SK-N-SH (cell line): ENCODE results near the gene OCLN. TPM values are rescaled to one million over a fixed set of nuclear protein-coding genes. Genes with fewer than 3 reads are reported as not detected.

Experiments used
- CTCF ChIA-PET: fragments of 300-600, 350-600 bp; formaldehyde crosslinking; extraction: SDS; loops from one replicate; lab custom pipeline; 2021; lab: Yijun Ruan, JAX
- POLR2A ChIA-PET: fragments of 350-600 bp; sonication (Branson Sonifier 250); formaldehyde crosslinking; extraction: SDS; loops from one replicate; lab custom pipeline; 2020; ENCODE audit warnings: antibody characterized with exemption, inconsistent platforms; lab: Yijun Ruan, JAX
- DNase-seq: peaks from one replicate; pipeline ENCODE4 v3.0.0; 2012
- H2AFZ ChIP-seq: fragments of 200-600 bp; sonication (generic); 2 replicates; pipeline ENCODE4 v1.8.1; 2016; ENCODE audit warnings: antibody characterized with exemption, mild to moderate bottlenecking, low read depth
- H3F3A ChIP-seq: fragments of 200-600 bp; sonication (generic); replicated peaks from 2 replicates; pipeline ENCODE3; 2016; ENCODE audit warnings: antibody characterized with exemption, mild to moderate bottlenecking; ENCODE audit not compliant: insufficient read depth
- H3K27ac ChIP-seq, 2 experiments: fragments of 200-500 bp in 1 of 2; fragments of 200-600 bp in 1 of 2; sonication (Bioruptor generic) in 1 of 2; sonication (generic), shearing (Covaris generic) in 1 of 2; 2 replicates each; pipeline versions ENCODE4 v1.5.1 to v1.6.1; 2014 to 2016; ENCODE audit warnings: low read depth in 2 of 2, inconsistent platforms in 1 of 2, low read length in 1 of 2, mild to moderate bottlenecking in 1 of 2, mixed read lengths in 1 of 2
- H3K27me3 ChIP-seq: fragments of 200-600 bp; sonication (generic), shearing (Covaris generic); 2 replicates; pipeline ENCODE4 v1.6.1; 2016; ENCODE audit warnings: mixed run types; ENCODE audit not compliant: insufficient read depth
- H3K36me3 ChIP-seq, 2 experiments: fragments of 200-500 bp in 1 of 2; fragments of 200-600 bp in 1 of 2; sonication (Bioruptor generic) in 1 of 2; sonication (generic) in 1 of 2; replicated peaks in 1 of 2; 2 replicates each; pipeline versions ENCODE3 to v1.5.1; 2014 to 2016; ENCODE audit warnings: low read length in 1 of 2, mild to moderate bottlenecking in 1 of 2; ENCODE audit not compliant: insufficient read depth in 2 of 2, control insufficient read depth in 1 of 2
- H3K4me1 ChIP-seq, 2 experiments: fragments of 200-500 bp in 1 of 2; fragments of 200-600 bp in 1 of 2; sonication (Bioruptor generic) in 1 of 2; sonication (generic), shearing (Covaris generic) in 1 of 2; 2 replicates each; pipeline versions ENCODE4 v1.5.1 to v1.6.1; 2014 to 2016; ENCODE audit warnings: low read depth in 1 of 2, low read length in 1 of 2, mixed run types in 1 of 2; ENCODE audit not compliant: insufficient read depth in 2 of 2, control insufficient read depth in 1 of 2
- H3K4me2 ChIP-seq: fragments of 200-600 bp; sonication (generic), shearing (Covaris generic); 2 replicates; pipeline ENCODE4 v1.6.1; 2017; ENCODE audit warnings: mixed run types
- H3K4me3 ChIP-seq, 2 experiments: fragments of 200-500 bp in 1 of 2; fragments of 200-600 bp in 1 of 2; sonication (Bioruptor generic) in 1 of 2; sonication (generic), shearing (Covaris generic) in 1 of 2; 2 replicates each; pipeline versions ENCODE4 v1.5.1 to v1.8.1; 2014 to 2016; ENCODE audit warnings: low read depth in 2 of 2, inconsistent platforms in 1 of 2, low read length in 1 of 2, mild to moderate bottlenecking in 1 of 2, mixed read lengths in 1 of 2, moderate library complexity in 1 of 2
- H3K79me2 ChIP-seq: fragments of 200-600 bp; sonication (generic); 2 replicates; pipeline ENCODE4 v1.8.1; 2017; ENCODE audit warnings: mild to moderate bottlenecking; ENCODE audit not compliant: insufficient read depth
- H3K9ac ChIP-seq: fragments of 200-600 bp; sonication (generic); 2 replicates; pipeline ENCODE4 v1.6.1; 2017; ENCODE audit warnings: mixed run types
- H3K9me2 ChIP-seq: fragments of 200-600 bp; sonication (generic); 2 replicates; pipeline ENCODE4 v1.6.1; 2017; ENCODE audit warnings: mixed run types
- H3K9me3 ChIP-seq: fragments of 200-600 bp; sonication (generic); 2 replicates; pipeline ENCODE4 v1.6.1; 2017; ENCODE audit warnings: mixed run types, mild to moderate bottlenecking, moderate library complexity
- H4K20me1 ChIP-seq: fragments of 200-600 bp; sonication (generic); 2 replicates; pipeline ENCODE4 v1.6.1; 2017; ENCODE audit warnings: mild to moderate bottlenecking, mixed run types; ENCODE audit not compliant: insufficient read depth
- ELF1 ChIP-seq: IDR thresholded peaks from 2 replicates; pipeline ENCODE4 v1.4.0; 2012
- EP300 ChIP-seq, 2 experiments: IDR thresholded peaks; 2 replicates each; pipeline versions ENCODE4 v1.4.0 to v1.6.1; 2012; ENCODE audit warnings: borderline replicate concordance in 1 of 2, low read depth in 1 of 2, low read length in 1 of 2
- EZH2phosphoT487 ChIP-seq: fragments of 200-600 bp; sonication (generic); IDR thresholded peaks from 2 replicates; pipeline ENCODE4 v1.6.1; 2017; ENCODE audit warnings: low read depth, mixed run types, mild to moderate bottlenecking, antibody characterized with exemption, moderate library complexity, borderline replicate concordance
- FOSL2 ChIP-seq: IDR thresholded peaks from 2 replicates; pipeline ENCODE4 v1.4.0; 2012; ENCODE audit warnings: low read depth, mild to moderate bottlenecking, moderate library complexity, borderline replicate concordance
- FOXJ3 ChIP-seq: sonication (generic); formaldehyde crosslinking; IDR thresholded peaks from 2 replicates; pipeline ENCODE4 v1.5.1; 2020; ENCODE audit warnings: mild to moderate bottlenecking, missing genetic modification reagents
- FOXM1 ChIP-seq: IDR thresholded peaks from 2 replicates; pipeline ENCODE4 v1.4.0; 2012; ENCODE audit warnings: low read depth, mild to moderate bottlenecking
- IRF3 ChIP-seq: fragments of 150-350 bp; IDR thresholded peaks from 2 replicates; pipeline ENCODE4 v1.6.1; 2016; ENCODE audit warnings: mild to moderate bottlenecking, low read depth, low read length
- MAX ChIP-seq: IDR thresholded peaks from 2 replicates; pipeline ENCODE4 v1.4.0; 2012; ENCODE audit warnings: low read depth
- NFIC ChIP-seq: IDR thresholded peaks from 2 replicates; pipeline ENCODE4 v1.4.0; 2012; ENCODE audit warnings: borderline replicate concordance
- PBX3 ChIP-seq: IDR thresholded peaks from 2 replicates; pipeline ENCODE4; 2012
- POLR2AphosphoS5 ChIP-seq: IDR thresholded peaks from 2 replicates; pipeline ENCODE4 v1.6.1; 2012; ENCODE audit warnings: low read depth, low read length
- RAD21 ChIP-seq: IDR thresholded peaks from 2 replicates; pipeline ENCODE4 v1.6.1; 2012; ENCODE audit warnings: mild to moderate bottlenecking, low read length
- RCOR1 ChIP-seq: fragments of 150-350 bp; IDR thresholded peaks from 2 replicates; pipeline ENCODE4 v1.6.1; 2017; ENCODE audit warnings: antibody characterized with exemption, low read length
- SIN3A ChIP-seq: IDR thresholded peaks from 2 replicates; pipeline ENCODE4 v1.6.1; 2012; ENCODE audit warnings: low read depth, mild to moderate bottlenecking, low read length, moderate library complexity, borderline replicate concordance
- SMC3 ChIP-seq: IDR thresholded peaks from 2 replicates; pipeline ENCODE4 v1.6.1; 2012; ENCODE audit warnings: low read depth, low read length, improper control_type of control experiment
- TAF1 ChIP-seq: IDR thresholded peaks from 2 replicates; pipeline ENCODE4 v1.6.1; 2012; ENCODE audit warnings: low read depth, mild to moderate bottlenecking, low read length, moderate library complexity, borderline replicate concordance
- TEAD4 ChIP-seq: IDR thresholded peaks from 2 replicates; pipeline ENCODE4 v1.4.0; 2012; ENCODE audit warnings: mild to moderate bottlenecking, borderline replicate concordance; ENCODE audit not compliant: insufficient read depth
- YY1 ChIP-seq: IDR thresholded peaks from 2 replicates; pipeline ENCODE4 v1.4.0; 2012; ENCODE audit warnings: low read depth, mild to moderate bottlenecking
- ZBTB33 ChIP-seq: IDR thresholded peaks from 2 replicates; pipeline ENCODE4 v1.4.0; 2012; ENCODE audit warnings: low read depth, borderline replicate concordance
- WGBS: methylation state at CpG from one replicate; pipeline ENCODE4 v1.1.6; 2017; ENCODE audit warnings: low lambda C conversion rate; 5-methylcytosine and 5-hydroxymethylcytosine counted together
- polyA plus RNA-seq, 3 experiments: library from polyadenylated mRNA; depleted of rRNA; stranded (reverse); fragments of >200 nt; gene quantifications; 2 replicates each; pipeline ENCODE4 v1.2.3, GENCODE V29; 2012

The OCLN gene
- polyA plus RNA-seq, 1 of the 3 experiments (the other 2 are of a cell fraction): 6.5 TPM

GRCh38 chr5:69497006-69497520 is 4.5 kb downstream of the OCLN start:
- no peak overlapping the region for H2AFZ ChIP-seq
- H3K9me3 ChIP-seq: no peaks in the 10 kb centered on the region
- no peak for DNase-seq
- H3K9ac ChIP-seq: no peak overlapping the region
- no peak overlapping the region for H3K4me2 ChIP-seq
- WGBS: 88% methylated on average over 5 of the region's 5 CpGs
- ChIA-PET CTCF (no interaction called here), POLR2A (interaction anchor here (0.7 kb wide), 1 partner anchor 326 kb away, joined by 3 read pairs; no protein-coding TSS in a partner anchor)
- H4K20me1 ChIP-seq: no peaks in the 10 kb centered on the region
- H3K79me2 ChIP-seq: no peaks in the 10 kb centered on the region
- H3K27ac ChIP-seq: no peak overlapping the region
- peaks cover under 1% of the 10 kb centered on the region; the same call in 1 of the 2 replicates for H3K27me3 ChIP-seq
- H3K9me2 ChIP-seq: no peaks in the 10 kb centered on the region
- peaks cover under 1% of the 10 kb centered on the region for H3F3A ChIP-seq
- peaks cover 0 to 13% of the 10 kb centered on the region in 2 experiments; a peak in 2 of 4 replicates for H3K4me1 ChIP-seq
- H3K36me3 ChIP-seq: no peaks in the 10 kb centered on the region
- H3K4me3 ChIP-seq: no peak overlapping the region
- TF ChIP-seq TEAD4 (no peak), SIN3A (no peak), TAF1 (no peak), ELF1 (no peak), PBX3 (no peak), ZBTB33 (no peak), FOXM1 (no peak), NFIC (no peak), SMC3 (no peak)

GRCh38 chr5:69498384-69498783 is 5.8 kb downstream of the OCLN start:
- no peaks in the 10 kb centered on the region for H3K27me3 ChIP-seq
- H3K4me2 ChIP-seq: no peak overlapping the region
- H2AFZ ChIP-seq: no peak overlapping the region
- H4K20me1 ChIP-seq: no peaks in the 10 kb centered on the region
- TF ChIP-seq FOSL2: no peak
- no peak for TF ChIP-seq ELF1
- TF ChIP-seq NFIC: no peak
- no peak for TF ChIP-seq FOXJ3 (CRISPR knock-in tag)
- no peak for TF ChIP-seq EP300 (IDR thresholded peaks at IDR 0.05; ENCODE audit: borderline replicate concordance in 1 of 2, low read depth in 1 of 2, low read length in 1 of 2)
- TF ChIP-seq RAD21: no peak
- TF ChIP-seq IRF3: no peak
- TF ChIP-seq SMC3: no peak
- no peak for TF ChIP-seq TAF1
- TF ChIP-seq RCOR1: no peak
- no peak for TF ChIP-seq YY1
- TF ChIP-seq TEAD4: no peak
- TF ChIP-seq EZH2phosphoT487: no peak
- TF ChIP-seq PBX3: no peak
- TF ChIP-seq POLR2AphosphoS5: no peak
- TF ChIP-seq MAX: no peak
- no peak overlapping the region for H3K9ac ChIP-seq
- 88% methylated on average over 3 of the region's 3 CpGs for WGBS
- H3K27ac ChIP-seq: no peak overlapping the region
- POLR2A ChIA-PET: no interaction called here
- peaks cover 1 to 13% of the 10 kb centered on the region in 2 experiments; a peak in 3 of 4 replicates for H3K4me1 ChIP-seq
- CTCF ChIA-PET: no interaction called here
- H3F3A ChIP-seq: peaks cover 8% of the 10 kb centered on the region
- H3K9me3 ChIP-seq: no peaks in the 10 kb centered on the region
- no peak for DNase-seq
- no peaks in the 10 kb centered on the region for H3K36me3 ChIP-seq
- no peak overlapping the region for H3K4me3 ChIP-seq
- H3K9me2 ChIP-seq: no peaks in the 10 kb centered on the region
- no peaks in the 10 kb centered on the region for H3K79me2 ChIP-seq
